ENCODE results near the gene KCNC1.

DNA sequence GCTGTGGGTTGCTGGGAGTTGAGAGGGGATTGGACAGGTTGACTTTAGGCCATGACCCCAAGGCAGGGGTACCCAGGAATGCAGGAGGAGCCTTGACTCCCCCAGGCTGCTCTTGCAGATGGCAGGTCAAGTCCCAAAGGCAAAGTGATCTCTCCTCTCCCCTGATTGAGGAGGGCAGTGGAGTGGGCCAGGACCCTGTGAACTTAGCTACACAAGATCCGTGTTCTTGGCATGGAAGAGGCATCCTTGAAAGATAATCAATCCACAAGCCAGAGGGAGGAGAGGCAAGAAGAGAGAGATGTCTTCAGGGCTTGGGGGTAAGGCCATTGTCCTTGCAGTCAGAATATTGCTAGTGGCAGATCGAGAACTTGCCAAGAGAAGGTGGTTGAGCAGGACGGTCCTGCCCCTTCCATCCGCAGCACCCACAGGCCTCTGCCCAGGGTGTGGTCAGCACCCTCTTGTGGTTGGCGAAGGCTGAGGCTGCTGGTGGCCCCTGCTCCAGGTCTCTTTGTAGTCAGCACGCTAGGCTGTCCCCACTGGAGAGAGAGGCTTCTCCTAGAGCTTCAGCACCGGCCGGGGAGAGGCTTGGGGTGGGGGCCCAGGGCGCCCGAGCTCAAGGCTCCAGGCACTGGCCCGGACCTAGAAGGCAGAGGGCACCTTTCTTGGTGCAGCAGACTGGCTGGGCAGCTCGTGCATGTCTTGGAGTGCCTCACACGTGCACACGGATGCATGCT is 45.4 kb downstream of the KCNC1 start:
- TF ChIP-seq, protein P1, sequence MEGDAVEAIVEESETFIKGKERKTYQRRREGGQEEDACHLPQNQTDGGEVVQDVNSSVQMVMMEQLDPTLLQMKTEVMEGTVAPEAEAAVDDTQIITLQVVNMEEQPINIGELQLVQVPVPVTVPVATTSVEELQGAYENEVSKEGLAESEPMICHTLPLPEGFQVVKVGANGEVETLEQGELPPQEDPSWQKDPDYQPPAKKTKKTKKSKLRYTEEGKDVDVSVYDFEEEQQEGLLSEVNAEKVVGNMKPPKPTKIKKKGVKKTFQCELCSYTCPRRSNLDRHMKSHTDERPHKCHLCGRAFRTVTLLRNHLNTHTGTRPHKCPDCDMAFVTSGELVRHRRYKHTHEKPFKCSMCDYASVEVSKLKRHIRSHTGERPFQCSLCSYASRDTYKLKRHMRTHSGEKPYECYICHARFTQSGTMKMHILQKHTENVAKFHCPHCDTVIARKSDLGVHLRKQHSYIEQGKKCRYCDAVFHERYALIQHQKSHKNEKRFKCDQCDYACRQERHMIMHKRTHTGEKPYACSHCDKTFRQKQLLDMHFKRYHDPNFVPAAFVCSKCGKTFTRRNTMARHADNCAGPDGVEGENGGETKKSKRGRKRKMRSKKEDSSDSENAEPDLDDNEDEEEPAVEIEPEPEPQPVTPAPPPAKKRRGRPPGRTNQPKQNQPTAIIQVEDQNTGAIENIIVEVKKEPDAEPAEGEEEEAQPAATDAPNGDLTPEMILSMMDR (IDR thresholded peaks at IDR 0.05) = no peak
- no peak for TF ChIP-seq POLR2A (IDR thresholded peaks at IDR 0.05)
